ENCODE measurements around the gene APP.
A peak's percentile ranks its signal among the peaks of the same experiment; 100 is the strongest.

APP gene

DNA sequence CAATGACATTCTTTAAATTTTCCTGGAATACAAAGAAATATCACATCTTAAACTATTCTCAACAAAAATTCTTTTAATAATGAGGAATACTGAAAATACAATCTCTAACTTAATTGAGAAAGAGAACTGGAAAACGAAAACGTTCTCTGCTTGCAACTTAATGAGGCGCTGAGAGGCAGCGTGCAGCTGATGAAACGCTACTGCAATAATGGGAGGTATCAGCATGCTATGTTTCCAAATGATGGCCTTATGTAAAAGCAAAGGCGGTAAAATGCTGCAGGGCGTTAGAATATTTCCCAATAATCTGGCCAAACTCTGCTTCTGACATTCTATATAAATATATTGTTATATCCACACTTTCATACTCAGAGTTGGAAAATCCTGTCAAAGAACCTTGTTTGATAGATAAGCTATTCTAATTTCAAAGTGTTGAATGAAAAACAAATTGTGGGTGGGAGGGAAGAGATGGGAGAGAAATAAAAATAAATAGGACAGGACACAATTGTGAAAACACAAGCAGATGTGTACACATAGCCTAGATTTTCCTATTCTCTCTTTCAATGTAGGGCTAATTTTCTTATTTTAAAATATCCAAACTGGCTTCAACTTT is 70.9 kb downstream of the APP start:
- no peaks in the 10 kb centered on the region for H3K9me3 ChIP-seq (ENCODE audit: control insufficient read depth, low read length)
- no peak overlapping the region for H3K4me2 ChIP-seq (ENCODE audit: low read length)
- H3K36me3 ChIP-seq (ENCODE audit: control insufficient read depth, insufficient read depth, low read length): no peaks in the 10 kb centered on the region
- H3K27ac ChIP-seq: no peak overlapping the region
- H3K27me3 ChIP-seq (ENCODE audit: control insufficient read depth, insufficient read depth, low read length): no peaks in the 10 kb centered on the region
- H3K9ac ChIP-seq: no peak overlapping the region
- H3K4me1 ChIP-seq: no peaks in the 10 kb centered on the region
- TF ChIP-seq, protein P1, sequence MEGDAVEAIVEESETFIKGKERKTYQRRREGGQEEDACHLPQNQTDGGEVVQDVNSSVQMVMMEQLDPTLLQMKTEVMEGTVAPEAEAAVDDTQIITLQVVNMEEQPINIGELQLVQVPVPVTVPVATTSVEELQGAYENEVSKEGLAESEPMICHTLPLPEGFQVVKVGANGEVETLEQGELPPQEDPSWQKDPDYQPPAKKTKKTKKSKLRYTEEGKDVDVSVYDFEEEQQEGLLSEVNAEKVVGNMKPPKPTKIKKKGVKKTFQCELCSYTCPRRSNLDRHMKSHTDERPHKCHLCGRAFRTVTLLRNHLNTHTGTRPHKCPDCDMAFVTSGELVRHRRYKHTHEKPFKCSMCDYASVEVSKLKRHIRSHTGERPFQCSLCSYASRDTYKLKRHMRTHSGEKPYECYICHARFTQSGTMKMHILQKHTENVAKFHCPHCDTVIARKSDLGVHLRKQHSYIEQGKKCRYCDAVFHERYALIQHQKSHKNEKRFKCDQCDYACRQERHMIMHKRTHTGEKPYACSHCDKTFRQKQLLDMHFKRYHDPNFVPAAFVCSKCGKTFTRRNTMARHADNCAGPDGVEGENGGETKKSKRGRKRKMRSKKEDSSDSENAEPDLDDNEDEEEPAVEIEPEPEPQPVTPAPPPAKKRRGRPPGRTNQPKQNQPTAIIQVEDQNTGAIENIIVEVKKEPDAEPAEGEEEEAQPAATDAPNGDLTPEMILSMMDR (IDR thresholded peaks at IDR 0.05): no peak
- H2AFZ ChIP-seq: no peak overlapping the region
- no peaks in the 10 kb centered on the region for H3K79me2 ChIP-seq
- H3K4me3 ChIP-seq (ENCODE audit: low read depth, low read length): no peak overlapping the region

GRCh38 chr21:26098772-26099397 is 71.7 kb downstream of the APP start:
- no peaks in the 10 kb centered on the region for H3K27me3 ChIP-seq (ENCODE audit: control insufficient read depth, insufficient read depth, low read length)
- H3K36me3 ChIP-seq (ENCODE audit: control insufficient read depth, insufficient read depth, low read length): no peaks in the 10 kb centered on the region
- H3K27ac ChIP-seq: no peak overlapping the region
- no peak overlapping the region for H3K9ac ChIP-seq
- TF ChIP-seq, protein P1 (IDR thresholded peaks at IDR 0.05): no peak
- no peaks in the 10 kb centered on the region for H3K79me2 ChIP-seq
- no peak overlapping the region for H3K4me3 ChIP-seq (ENCODE audit: low read depth, low read length)
- H3K4me2 ChIP-seq (ENCODE audit: low read length): peak overlapping the region; percentile 36
- H3K4me1 ChIP-seq: no peaks in the 10 kb centered on the region
- H3K9me3 ChIP-seq (ENCODE audit: control insufficient read depth, low read length): no peaks in the 10 kb centered on the region
- H2AFZ ChIP-seq: no peak overlapping the region

- TF ChIP-seq, protein P1 (IDR thresholded peaks at IDR 0.05): no peak
- no peak overlapping the region for H3K4me2 ChIP-seq (ENCODE audit: low read length)
- no peaks in the 10 kb centered on the region for H3K9me3 ChIP-seq (ENCODE audit: control insufficient read depth, low read length)
Observed at GRCh38 chr21:26097475-26097874, 73.1 kb downstream of the APP start.

GRCh38 chr21:26096494-26097371 is 73.8 kb downstream of the APP start:
- Histone ChIP-seq H3K9ac (no peak overlapping the region), H3K36me3 (ENCODE audit: control insufficient read depth, insufficient read depth, low read length) (no peaks in the 10 kb centered on the region), H3K9me3 (ENCODE audit: control insufficient read depth, low read length) (no peaks in the 10 kb centered on the region), H3K27ac (no peak overlapping the region), H3K79me2 (no peaks in the 10 kb centered on the region), H2AFZ (no peak overlapping the region), H3K4me2 (ENCODE audit: low read length) (no peak overlapping the region), H3K4me1 (no peaks in the 10 kb centered on the region), H3K27me3 (ENCODE audit: control insufficient read depth, insufficient read depth, low read length) (no peaks in the 10 kb centered on the region), H3K4me3 (ENCODE audit: low read depth, low read length) (no peak overlapping the region)
- TF ChIP-seq, protein P1 (IDR thresholded peaks at IDR 0.05): no peak

More at GRCh38 chr21:26097475-26097874, 73.1 kb downstream of the APP start:
- Histone ChIP-seq H3K9ac (no peak overlapping the region), H3K79me2 (no peaks in the 10 kb centered on the region), H3K27ac (no peak overlapping the region), H3K27me3 (ENCODE audit: control insufficient read depth, insufficient read depth, low read length) (no peaks in the 10 kb centered on the region), H3K36me3 (ENCODE audit: control insufficient read depth, insufficient read depth, low read length) (no peaks in the 10 kb centered on the region), H3K4me3 (ENCODE audit: low read depth, low read length) (no peak overlapping the region), H3K4me1 (no peaks in the 10 kb centered on the region), H2AFZ (no peak overlapping the region)

Data from parathyroid adenoma (tissue), 2 donors.